Skeletal muscle cell (primary cell): Measurements from ENCODE around the gene DEFB118.
"Not testable (repeated sequence)": the region's sequence is repeated elsewhere in the genome, so short reads cannot be mapped to it uniquely, and the experiment has no call there.

Source experiments
- DNase-seq: peaks from one replicate; pipeline ENCODE4 v3.0.0-alpha.2; 2010; ENCODE audit warnings: low read depth
- H3K4me3 ChIP-seq: 2 replicates; pipeline ENCODE4 v1.5.1; 2011; ENCODE audit warnings: low read depth, mild to moderate bottlenecking, control low read depth, low read length, moderate library complexity

The DEFB118 gene

GRCh38 chr20:31368301-31368700 lies at the start of gene DEFB118:
Gene DEFB118, plus strand, starts transcription at chr20:31368601. Its CDS starts 50 bp downstream, at chr20:31368651.
- H3K4me3 ChIP-seq, result no peak within 1 kb of the TSS
- no peak for DNase-seq

DNA sequence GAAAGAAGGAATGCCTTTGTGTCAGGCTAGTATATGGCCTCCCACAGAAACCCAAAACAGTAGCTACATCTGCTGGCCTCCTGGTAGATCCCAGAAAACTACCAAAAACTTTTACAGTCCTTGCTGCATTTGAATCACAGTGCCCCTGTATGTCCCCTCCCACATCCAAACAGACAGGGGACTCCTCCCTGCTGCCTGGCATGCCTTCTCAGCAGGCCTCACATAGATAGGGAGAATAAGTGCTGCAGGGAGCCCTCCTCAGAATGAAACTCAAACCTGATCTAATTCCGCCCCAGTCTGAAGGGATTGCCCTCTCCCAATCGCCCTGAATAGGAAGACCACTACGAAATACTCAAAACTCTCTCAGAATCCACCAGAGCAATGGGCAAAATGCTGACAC lies 45.9 kb upstream of the DEFB118 start:
- no peak overlapping the region for H3K4me3 ChIP-seq
- no peak for DNase-seq

DNA sequence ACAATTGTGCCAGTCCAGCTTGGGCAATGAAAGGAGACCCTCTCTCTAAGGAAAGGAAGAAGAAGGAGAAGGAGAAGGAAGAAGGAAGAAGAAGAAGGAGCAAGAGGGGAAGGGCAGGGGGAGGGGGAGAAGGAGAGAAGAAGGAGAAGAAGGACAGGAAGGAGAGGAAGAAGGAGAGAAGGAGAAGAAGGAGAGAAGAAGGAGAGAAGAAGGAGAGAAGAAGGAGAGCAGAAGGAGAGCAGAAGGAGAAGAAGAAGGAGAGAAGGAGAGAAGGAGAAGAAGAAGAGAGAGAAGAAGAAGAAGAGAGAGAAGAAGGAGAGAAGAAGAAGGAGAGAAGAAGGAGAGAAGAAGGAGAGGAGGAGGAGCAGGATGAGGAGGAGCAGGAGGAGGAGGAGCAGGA lies 37.5 kb upstream of the DEFB118 start:
- no peak for DNase-seq
- H3K4me3 ChIP-seq, result no peak overlapping the region

DNA sequence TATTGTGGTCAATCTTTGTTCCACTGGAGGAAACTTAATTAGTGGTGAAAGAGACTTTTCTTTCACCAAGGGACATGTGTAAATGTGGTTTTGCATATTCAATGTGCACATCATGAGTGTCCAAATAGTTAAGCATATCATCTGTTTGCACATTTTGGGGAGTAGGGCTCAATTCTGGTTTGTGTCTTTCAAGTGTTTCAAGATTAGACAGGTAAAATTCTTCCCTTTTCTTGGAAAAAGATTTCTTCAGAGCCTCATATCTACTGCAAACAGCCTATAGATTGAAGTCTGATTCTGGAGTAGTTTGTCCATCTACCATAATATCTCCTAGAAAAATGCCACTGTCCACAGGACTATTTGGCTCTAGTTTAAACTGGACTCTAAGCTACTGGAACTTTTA lies 26.9 kb upstream of the DEFB118 start:
- H3K4me3 ChIP-seq, result no peak overlapping the region
- no peak for DNase-seq

- no peak for DNase-seq
- no peak overlapping the region for H3K4me3 ChIP-seq
These were observed 12.4 kb upstream of the DEFB118 start for GRCh38 chr20:31355981-31356380.

GRCh38 chr20:31363295-31363694 lies 5.1 kb upstream of the DEFB118 start:
- no peak for DNase-seq
- no peak overlapping the region for H3K4me3 ChIP-seq

- not testable (repeated sequence) for DNase-seq
These were observed 4.1 kb upstream of the DEFB118 start for GRCh38 chr20:31364272-31364671.

DNA sequence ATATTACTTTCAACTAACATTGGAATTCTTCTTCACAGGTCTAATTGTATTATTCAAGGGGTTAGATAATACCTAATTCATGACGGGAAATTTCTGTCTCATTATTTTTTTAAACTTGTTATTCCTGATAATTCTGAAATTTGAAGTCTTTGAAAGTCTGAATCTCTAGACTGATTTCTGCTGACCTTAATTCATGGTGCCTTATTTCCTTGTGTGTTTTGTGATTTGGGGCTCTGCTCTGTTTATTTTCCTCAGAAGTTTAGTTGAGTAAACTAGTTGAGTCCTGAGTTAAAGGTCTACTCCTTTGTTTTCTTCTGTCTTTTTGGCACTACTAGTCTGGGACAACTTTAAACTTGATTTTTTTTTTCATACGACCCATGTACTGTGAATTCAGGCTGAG lies 5.9 kb downstream of the DEFB118 start:
- no peak overlapping the region for H3K4me3 ChIP-seq
- no peak for DNase-seq

More at GRCh38 chr20:31364272-31364671, 4.1 kb upstream of the DEFB118 start:
- not testable (repeated sequence) for H3K4me3 ChIP-seq

DNA sequence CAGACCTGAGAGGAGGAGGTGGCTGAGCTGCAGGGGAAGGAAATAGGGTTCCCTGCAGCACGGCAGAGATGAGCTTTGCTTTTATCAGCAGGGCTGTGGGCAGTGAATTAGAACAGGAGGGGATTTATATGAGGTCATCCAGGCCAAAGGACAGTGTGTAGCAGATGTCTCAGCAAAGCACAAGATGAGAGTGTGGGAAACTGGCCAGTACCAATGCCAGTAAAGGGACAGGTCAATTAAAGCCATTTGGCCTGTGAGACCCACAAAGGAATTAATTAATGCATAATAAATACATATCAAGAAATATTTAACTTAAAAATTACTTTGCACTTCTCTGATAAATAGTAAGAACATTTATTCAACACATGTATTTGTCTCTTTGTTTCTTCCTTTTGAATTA lies 22.1 kb downstream of the DEFB118 start, which contains the start of gene DEFB119:
DEFB119 (minus strand) TSS at position 101 of the 400 bp plus-strand sequence. CDS start 107 bp downstream, outside the sequence.
- H3K4me3 ChIP-seq, result no peak within 1 kb of the TSS
- no peak for DNase-seq

- no peak for DNase-seq
- no peak overlapping the region for H3K4me3 ChIP-seq
These were observed 24.4 kb downstream of the DEFB118 start for GRCh38 chr20:31392836-31393235.

DNA sequence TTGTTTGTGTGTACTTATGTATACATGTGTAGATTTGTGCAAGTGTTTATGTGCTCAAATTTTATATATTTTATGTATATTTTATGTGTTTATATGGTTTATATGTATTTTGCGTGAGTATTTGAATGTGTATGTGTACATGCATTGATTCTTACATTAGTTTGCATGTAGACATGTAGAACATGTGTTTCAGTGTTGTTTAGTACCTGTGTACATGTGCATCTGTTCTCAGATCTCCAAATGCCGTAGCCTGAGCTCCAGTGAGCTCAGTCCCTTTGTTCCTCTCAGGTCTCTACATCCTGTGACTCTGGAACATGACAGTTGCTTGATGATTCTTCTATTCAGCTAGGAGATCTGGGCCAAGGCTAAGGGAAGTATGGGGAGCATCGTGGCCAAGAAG lies 26.5 kb downstream of the DEFB118 start:
- H3K4me3 ChIP-seq, result no peak overlapping the region
- no peak for DNase-seq

- no peak for DNase-seq
These were observed 35.5 kb downstream of the DEFB118 start for GRCh38 chr20:31403886-31404285.

GRCh38 chr20:31406115-31406514 lies 37.7 kb downstream of the DEFB118 start, which contains the start of gene DEFB121:
Gene DEFB121, minus strand, starts transcription at chr20:31406215. Its CDS starts 63 bp downstream, at chr20:31406152.
- no peak for DNase-seq
- H3K4me3 ChIP-seq, result no peak within 1 kb of the TSS

More at GRCh38 chr20:31403886-31404285, 35.5 kb downstream of the DEFB118 start:
- no peak overlapping the region for H3K4me3 ChIP-seq

GRCh38 chr20:31410011-31410410 lies 41.6 kb downstream of the DEFB118 start:
- H3K4me3 ChIP-seq, result no peak overlapping the region
- no peak for DNase-seq

DNA sequence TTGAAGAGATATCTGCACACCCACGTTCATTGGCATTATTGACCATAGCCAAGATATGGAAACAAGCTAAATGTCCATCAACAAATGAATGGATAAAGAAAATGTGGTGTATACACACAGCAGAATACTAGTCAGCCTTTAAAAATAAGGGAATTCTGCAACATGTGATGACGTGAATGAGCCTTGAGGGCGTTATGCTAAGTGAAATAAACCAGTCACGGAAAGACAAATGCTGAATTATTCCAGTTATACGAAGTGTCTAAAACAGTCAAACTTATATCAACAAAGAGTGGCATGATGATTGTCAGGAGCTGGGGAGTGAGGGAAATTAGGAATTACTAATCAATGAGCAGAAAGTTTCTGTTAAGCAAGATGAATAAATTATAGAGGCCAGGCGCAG lies 46.0 kb downstream of the DEFB118 start:
- H3K4me3 ChIP-seq, result no peak overlapping the region
- no peak for DNase-seq

GRCh38 chr20:31415653-31416052 lies 47.3 kb downstream of the DEFB118 start:
- H3K4me3 ChIP-seq, result no peak overlapping the region
- DNase-seq, result no peak

GRCh38 chr20:31418307-31418706 lies 49.9 kb downstream of the DEFB118 start:
- no peak for DNase-seq

More at GRCh38 chr20:31418307-31418706, 49.9 kb downstream of the DEFB118 start:
- H3K4me3 ChIP-seq, result no peak overlapping the region
